Fibroblast of skin of abdomen (primary cell): ENCODE results near the gene CBY1.

ENCODE experiments used
- DNase-seq: peaks from one replicate; pipeline ENCODE4 v3.0.0-alpha.2; 2013

Gene CBY1

GRCh38 chr22:38700789-38701628 is 44.6 kb downstream of the CBY1 start, which contains the start of gene JOSD1:
Gene JOSD1 (minus strand): TSS chr22:38700943. CDS start chr22:38699987, 956 bp downstream.
- peak; percentile 95 for DNase-seq

GRCh38 chr22:38704654-38705234 is 48.3 kb downstream of the CBY1 start:
- no peak for DNase-seq

GRCh38 chr22:38705235-38706100 is 49.0 kb downstream of the CBY1 start, which contains the start of gene GTPBP1:
Gene GTPBP1 (plus strand): TSS chr22:38705944. CDS start chr22:38705956, 12 bp downstream.
- DNase-seq, result peak; percentile 100

- peak; percentile 12 for DNase-seq
These were observed 49.9 kb downstream of the CBY1 start for GRCh38 chr22:38706101-38706900.

- no peak for DNase-seq
These were observed 50.4 kb downstream of the CBY1 start for GRCh38 chr22:38706901-38707195.

GRCh38 chr22:38707346-38707745 is 50.9 kb downstream of the CBY1 start:
- no peak for DNase-seq

- no peak for DNase-seq
These were observed 51.5 kb downstream of the CBY1 start for GRCh38 chr22:38707984-38708383.

- DNase-seq, result no peak
These were observed 52.9 kb downstream of the CBY1 start for GRCh38 chr22:38709306-38709705.

GRCh38 chr22:38710351-38710750 is 53.9 kb downstream of the CBY1 start:
- no peak for DNase-seq

- no peak for DNase-seq
These were observed 54.4 kb downstream of the CBY1 start for GRCh38 chr22:38710866-38711265.

- DNase-seq, result no peak
These were observed 56.2 kb downstream of the CBY1 start for GRCh38 chr22:38712486-38713207.

- no peak for DNase-seq
These were observed 57.5 kb downstream of the CBY1 start for GRCh38 chr22:38713921-38714320.

- DNase-seq, result no peak
These were observed 58.8 kb downstream of the CBY1 start for GRCh38 chr22:38715176-38715764.

- DNase-seq, result no peak
These were observed 59.4 kb downstream of the CBY1 start for GRCh38 chr22:38715852-38716251.

GRCh38 chr22:38716271-38716670 is 59.8 kb downstream of the CBY1 start:
- DNase-seq, result no peak

- no peak for DNase-seq
These were observed 60.4 kb downstream of the CBY1 start for GRCh38 chr22:38716826-38717225.

GRCh38 chr22:38717244-38717643 is 60.8 kb downstream of the CBY1 start:
- DNase-seq, result no peak

- DNase-seq, result peak; percentile 52
These were observed 62.0 kb downstream of the CBY1 start for GRCh38 chr22:38718414-38718813.

GRCh38 chr22:38719196-38719595 is 62.8 kb downstream of the CBY1 start:
- no peak for DNase-seq

- DNase-seq, result no peak
These were observed 63.9 kb downstream of the CBY1 start for GRCh38 chr22:38720350-38720749.

GRCh38 chr22:38721551-38721950 is 65.1 kb downstream of the CBY1 start:
- no peak for DNase-seq
